22Rv1 (cell line): ENCODE results near the gene TEX35.

Source experiments
- CTCF ChIP-seq: fragments of 450-650 bp; IDR thresholded peaks from 2 replicates; pipeline ENCODE4 v1.5.1; 2017; ENCODE audit warnings: mild to moderate bottlenecking
- ZFX ChIP-seq: fragments of 450-650 bp; IDR thresholded peaks from 2 replicates; pipeline ENCODE4 v1.6.1; 2017; ENCODE audit warnings: antibody characterized with exemption, borderline replicate concordance

- TF ChIP-seq CTCF: no peak
- TF ChIP-seq ZFX: no peak
Observed at GRCh38 chr1:178516110-178516509, 3.2 kb downstream of the TEX35 start.
